Astrocyte (in vitro differentiated cells and primary cell): Measurements from ENCODE around the gene NDUFA11.

Source experiments
- CTCF ChIP-seq: IDR thresholded peaks from 2 replicates; pipeline ENCODE4 v1.5.1; 2011; ENCODE audit warnings: low read depth, mild to moderate bottlenecking, inconsistent platforms, low read length, moderate library complexity; ENCODE audit not compliant: insufficient read depth
- EZH2 ChIP-seq: IDR thresholded peaks from 2 replicates; pipeline ENCODE4 v1.6.1; 2012; ENCODE audit warnings: mild to moderate bottlenecking, low read length, inconsistent platforms; ENCODE audit not compliant: insufficient read depth

GRCh38 chr19:5908773-5909442 is 5.3 kb upstream of the NDUFA11 start:
- TF ChIP-seq CTCF: no peak
- no peak for TF ChIP-seq EZH2
